ENCODE results near the gene PKP4.

DNA sequence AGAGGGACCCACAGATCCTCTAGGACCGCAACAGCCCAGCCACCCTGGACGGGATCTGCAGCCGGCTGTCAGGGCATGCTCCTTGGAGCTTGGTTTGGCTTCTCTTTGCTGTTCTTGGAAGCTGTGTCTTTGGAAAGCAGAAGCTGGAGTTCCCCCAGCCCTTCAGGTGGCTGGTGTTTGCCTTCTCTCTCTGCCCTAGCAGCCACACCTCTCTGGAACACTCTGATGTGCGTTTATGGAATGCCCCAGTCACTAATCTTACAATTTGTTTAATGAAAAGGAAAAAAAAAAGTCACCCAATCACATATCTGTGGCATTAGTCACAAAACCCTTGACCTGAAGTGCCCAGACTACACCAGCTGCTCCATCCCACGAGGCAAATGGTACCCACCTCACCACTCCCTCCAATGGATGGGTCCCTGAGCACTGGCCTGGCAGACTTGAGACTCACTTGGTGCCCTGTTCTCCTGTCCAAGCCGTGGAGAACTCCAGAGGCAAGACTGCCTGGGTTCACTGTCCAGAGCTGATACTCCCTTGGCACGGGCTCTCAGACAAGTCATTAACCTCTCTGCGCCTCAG lies 268.1 kb downstream of the PKP4 start:
- TF ChIP-seq, protein P1, sequence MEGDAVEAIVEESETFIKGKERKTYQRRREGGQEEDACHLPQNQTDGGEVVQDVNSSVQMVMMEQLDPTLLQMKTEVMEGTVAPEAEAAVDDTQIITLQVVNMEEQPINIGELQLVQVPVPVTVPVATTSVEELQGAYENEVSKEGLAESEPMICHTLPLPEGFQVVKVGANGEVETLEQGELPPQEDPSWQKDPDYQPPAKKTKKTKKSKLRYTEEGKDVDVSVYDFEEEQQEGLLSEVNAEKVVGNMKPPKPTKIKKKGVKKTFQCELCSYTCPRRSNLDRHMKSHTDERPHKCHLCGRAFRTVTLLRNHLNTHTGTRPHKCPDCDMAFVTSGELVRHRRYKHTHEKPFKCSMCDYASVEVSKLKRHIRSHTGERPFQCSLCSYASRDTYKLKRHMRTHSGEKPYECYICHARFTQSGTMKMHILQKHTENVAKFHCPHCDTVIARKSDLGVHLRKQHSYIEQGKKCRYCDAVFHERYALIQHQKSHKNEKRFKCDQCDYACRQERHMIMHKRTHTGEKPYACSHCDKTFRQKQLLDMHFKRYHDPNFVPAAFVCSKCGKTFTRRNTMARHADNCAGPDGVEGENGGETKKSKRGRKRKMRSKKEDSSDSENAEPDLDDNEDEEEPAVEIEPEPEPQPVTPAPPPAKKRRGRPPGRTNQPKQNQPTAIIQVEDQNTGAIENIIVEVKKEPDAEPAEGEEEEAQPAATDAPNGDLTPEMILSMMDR (IDR thresholded peaks at IDR 0.05), result no peak
- no peak for TF ChIP-seq EZH2 (IDR thresholded peaks at IDR 0.05)
